Measurements from ENCODE around the gene HBG1. TPM values are rescaled to one million over a fixed set of nuclear protein-coding genes. Genes with fewer than 3 reads are reported as not detected.

Gene HBG1
- total and polyA plus RNA-seq, 10 of the 15 experiments (the other 5 are each of a cell fraction or from before 2014, with no cell fraction given), result 0.84 to 2.3 (median 1.9) TPM; not detected in 5

DNA sequence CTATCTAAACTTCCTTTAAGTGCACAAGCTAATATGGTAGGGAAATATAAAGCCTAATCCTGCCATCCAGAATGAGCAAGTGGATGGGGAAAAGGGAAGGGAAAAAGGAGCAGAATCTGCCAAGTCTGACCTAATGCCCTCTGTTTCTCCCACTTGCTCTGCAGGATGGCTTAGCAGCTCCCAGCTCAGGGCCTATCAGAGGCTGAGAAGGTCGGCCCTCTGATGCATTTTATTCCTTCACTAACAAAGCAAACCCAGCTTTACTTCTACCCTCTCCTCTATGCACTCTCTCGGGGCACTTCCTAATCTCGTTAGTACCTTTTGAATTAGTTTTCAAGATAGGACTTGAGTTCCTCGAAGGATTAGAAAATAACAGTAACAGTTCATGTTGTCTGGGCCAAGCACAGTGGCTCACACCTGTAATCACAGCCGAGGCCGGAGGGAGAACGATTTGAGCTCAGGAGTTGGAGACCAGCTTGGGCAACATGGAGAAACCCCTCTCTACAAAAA, 39.2 kb downstream of the HBG1 start (continued):
- TF ChIP-seq, protein P1, sequence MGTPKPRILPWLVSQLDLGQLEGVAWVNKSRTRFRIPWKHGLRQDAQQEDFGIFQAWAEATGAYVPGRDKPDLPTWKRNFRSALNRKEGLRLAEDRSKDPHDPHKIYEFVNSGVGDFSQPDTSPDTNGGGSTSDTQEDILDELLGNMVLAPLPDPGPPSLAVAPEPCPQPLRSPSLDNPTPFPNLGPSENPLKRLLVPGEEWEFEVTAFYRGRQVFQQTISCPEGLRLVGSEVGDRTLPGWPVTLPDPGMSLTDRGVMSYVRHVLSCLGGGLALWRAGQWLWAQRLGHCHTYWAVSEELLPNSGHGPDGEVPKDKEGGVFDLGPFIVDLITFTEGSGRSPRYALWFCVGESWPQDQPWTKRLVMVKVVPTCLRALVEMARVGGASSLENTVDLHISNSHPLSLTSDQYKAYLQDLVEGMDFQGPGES (IDR thresholded peaks at IDR 0.05), result no peak
- TF ChIP-seq, protein P2, sequence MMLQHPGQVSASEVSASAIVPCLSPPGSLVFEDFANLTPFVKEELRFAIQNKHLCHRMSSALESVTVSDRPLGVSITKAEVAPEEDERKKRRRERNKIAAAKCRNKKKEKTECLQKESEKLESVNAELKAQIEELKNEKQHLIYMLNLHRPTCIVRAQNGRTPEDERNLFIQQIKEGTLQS (IDR thresholded peaks at IDR 0.05; ENCODE audit: borderline replicate concordance, extremely low read depth, low read depth, low read length), result no peak
- TF ChIP-seq, protein P3, sequence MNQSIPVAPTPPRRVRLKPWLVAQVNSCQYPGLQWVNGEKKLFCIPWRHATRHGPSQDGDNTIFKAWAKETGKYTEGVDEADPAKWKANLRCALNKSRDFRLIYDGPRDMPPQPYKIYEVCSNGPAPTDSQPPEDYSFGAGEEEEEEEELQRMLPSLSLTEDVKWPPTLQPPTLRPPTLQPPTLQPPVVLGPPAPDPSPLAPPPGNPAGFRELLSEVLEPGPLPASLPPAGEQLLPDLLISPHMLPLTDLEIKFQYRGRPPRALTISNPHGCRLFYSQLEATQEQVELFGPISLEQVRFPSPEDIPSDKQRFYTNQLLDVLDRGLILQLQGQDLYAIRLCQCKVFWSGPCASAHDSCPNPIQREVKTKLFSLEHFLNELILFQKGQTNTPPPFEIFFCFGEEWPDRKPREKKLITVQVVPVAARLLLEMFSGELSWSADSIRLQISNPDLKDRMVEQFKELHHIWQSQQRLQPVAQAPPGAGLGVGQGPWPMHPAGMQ (IDR thresholded peaks at IDR 0.05; ENCODE audit: borderline replicate concordance), result no peak
- TF ChIP-seq NFIC (IDR thresholded peaks at IDR 0.05; ENCODE audit: low read depth, low read length), result no peak
- no peak for TF ChIP-seq ZNF274 (IDR thresholded peaks at IDR 0.05; ENCODE audit: insufficient read depth, insufficient read length)

DNA sequence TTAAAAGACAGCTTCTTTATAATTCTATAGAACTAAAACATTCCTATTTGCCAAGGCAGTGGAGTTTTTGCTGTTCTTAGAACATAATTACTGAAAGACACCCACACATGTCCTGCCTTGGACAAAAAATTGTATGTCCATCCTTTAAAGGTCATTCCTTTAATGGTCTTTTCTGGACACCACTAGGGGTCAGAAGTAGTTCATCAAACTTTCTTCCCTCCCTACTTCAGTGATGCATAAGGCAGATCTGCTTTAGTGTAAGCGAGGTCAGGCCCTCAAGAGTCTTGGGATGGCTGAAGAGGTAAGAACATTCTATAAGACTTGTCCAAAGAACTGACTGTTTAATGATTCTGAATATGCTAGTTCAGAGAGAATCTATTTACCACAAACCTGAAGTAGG, 44.9 kb downstream of the HBG1 start:
- ChIA-PET POLR2A (no interaction called here), CTCF (interaction anchor here (0.7 kb wide), 1 partner anchor 392 kb away, joined by 3 read pairs; no protein-coding TSS in a partner anchor), SMC1A (ENCODE audit: uncharacterized antibody, unreplicated experiment) (no interaction called here), RAD21 (ENCODE audit: unreplicated experiment) (no interaction called here)
- intact Hi-C loops (cut with micrococcal nuclease; ENCODE audit: unreplicated experiment), result loop anchor here (1.0 to 5.0 kb wide), 3 partner anchors 82 to 176 kb away; no protein-coding TSS in a partner anchor
- 0% methylated on average over 1 of the region's 1 CpG for WGBS (ENCODE audit: insufficient coverage, insufficient replicate concordance, low lambda C conversion rate, missing lambda C conversion rate)
- DNase-seq (ENCODE audit: low read depth, low spot score), result no peak
- no peaks in the 10 kb centered on the region for H3K9me3 ChIP-seq (replicated peaks; ENCODE audit: control insufficient read depth, insufficient read depth, low read length)
- H3K79me2 ChIP-seq (ENCODE audit: control insufficient read depth, insufficient read depth, low read length), result no peaks in the 10 kb centered on the region
- H3K27ac ChIP-seq (ENCODE audit: control insufficient read depth, insufficient read depth), result no peak overlapping the region
- BruUV-seq (replicated peaks), result no TSS peak
- no peak overlapping the region for H3K4me3 ChIP-seq
- TF ChIP-seq CHD1 (IDR thresholded peaks at IDR 0.05; ENCODE audit: low read depth, low read length), result no peak
- peak; percentile 83; the same call in 1 of the 2 replicates for TF ChIP-seq SMC3 (IDR thresholded peaks at IDR 0.05; ENCODE audit: borderline replicate concordance, low read length)
- peak; percentile 63 for TF ChIP-seq RAD21 (IDR thresholded peaks at IDR 0.05; ENCODE audit: insufficient read depth, low read depth, low read length)
- TF ChIP-seq, protein P4, sequence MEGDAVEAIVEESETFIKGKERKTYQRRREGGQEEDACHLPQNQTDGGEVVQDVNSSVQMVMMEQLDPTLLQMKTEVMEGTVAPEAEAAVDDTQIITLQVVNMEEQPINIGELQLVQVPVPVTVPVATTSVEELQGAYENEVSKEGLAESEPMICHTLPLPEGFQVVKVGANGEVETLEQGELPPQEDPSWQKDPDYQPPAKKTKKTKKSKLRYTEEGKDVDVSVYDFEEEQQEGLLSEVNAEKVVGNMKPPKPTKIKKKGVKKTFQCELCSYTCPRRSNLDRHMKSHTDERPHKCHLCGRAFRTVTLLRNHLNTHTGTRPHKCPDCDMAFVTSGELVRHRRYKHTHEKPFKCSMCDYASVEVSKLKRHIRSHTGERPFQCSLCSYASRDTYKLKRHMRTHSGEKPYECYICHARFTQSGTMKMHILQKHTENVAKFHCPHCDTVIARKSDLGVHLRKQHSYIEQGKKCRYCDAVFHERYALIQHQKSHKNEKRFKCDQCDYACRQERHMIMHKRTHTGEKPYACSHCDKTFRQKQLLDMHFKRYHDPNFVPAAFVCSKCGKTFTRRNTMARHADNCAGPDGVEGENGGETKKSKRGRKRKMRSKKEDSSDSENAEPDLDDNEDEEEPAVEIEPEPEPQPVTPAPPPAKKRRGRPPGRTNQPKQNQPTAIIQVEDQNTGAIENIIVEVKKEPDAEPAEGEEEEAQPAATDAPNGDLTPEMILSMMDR (IDR thresholded peaks at IDR 0.05 in 2 of 3, conservative IDR thresholded peaks at IDR 0.05 in 1 of 3; ENCODE audit: control insufficient read depth in 2 of 3, extremely low read depth in 1 of 3, insufficient read depth in 1 of 3, low read depth in 3 of 3, low read length in 3 of 3), result peak; percentile 34 to 60 (median 40); a peak in 4 of 6 replicates
- no peak overlapping the region for H3K9ac ChIP-seq (ENCODE audit: control insufficient read depth, insufficient read depth, low read length)
- no peaks in the 10 kb centered on the region for H3K27me3 ChIP-seq (replicated peaks in 1 of 2; ENCODE audit: control insufficient read depth in 2 of 2, insufficient read depth in 2 of 2, low read length in 1 of 2)
- no peak overlapping the region for H3K4me2 ChIP-seq (ENCODE audit: control insufficient read depth, insufficient read depth)
- in situ Hi-C loops (cut with MboI), result loop anchor here (5.0 kb wide), 1 partner anchor 168 kb away; no protein-coding TSS in a partner anchor
- H3K36me3 ChIP-seq (ENCODE audit: control insufficient read depth in 2 of 2, insufficient read depth in 2 of 2, low read length in 1 of 2), result no peaks in the 10 kb centered on the region
- H3K4me1 ChIP-seq (ENCODE audit: control insufficient read depth, insufficient read depth, low read length), result no peaks in the 10 kb centered on the region
- ATAC-seq, result peak; percentile 87
- peak; percentile 7 for FAIRE-seq
- H4K20me1 ChIP-seq (ENCODE audit: control insufficient read depth, insufficient read depth), result no peaks in the 10 kb centered on the region
- no peak overlapping the region for H2AFZ ChIP-seq (ENCODE audit: control insufficient read depth, low read depth, low read length)

Data from GM12878 (cell line).